GM23248 (cell line): ENCODE measurements around the gene LINGO4. TPM values are rescaled to one million over a fixed set of nuclear protein-coding genes. Genes with fewer than 3 reads are reported as not detected.
A peak's percentile ranks its signal among the peaks of the same experiment; 100 is the strongest.
"Not testable (repeated sequence)": the region's sequence is repeated elsewhere in the genome, so short reads cannot be mapped to it uniquely, and the experiment has no call there.

Source experiments
- DNase-seq: peaks from one replicate; pipeline ENCODE4 v3.0.0-alpha.2; 2015
- H2AFZ ChIP-seq: fragments of 200-600 bp; sonication (generic); 2 replicates; pipeline ENCODE4 v1.6.1; 2016; ENCODE audit warnings: antibody characterized with exemption
- H3F3A ChIP-seq: fragments of 200-600 bp; sonication (generic); 2 replicates; pipeline ENCODE4 v1.6.1; 2016; ENCODE audit warnings: mild to moderate bottlenecking, antibody characterized with exemption, mixed run types; ENCODE audit not compliant: insufficient read depth
- H3K27ac ChIP-seq: fragments of 200-600 bp; sonication (generic); 2 replicates; pipeline ENCODE4 v1.5.1; 2016; ENCODE audit warnings: mild to moderate bottlenecking
- H3K27me3 ChIP-seq: fragments of 200-600 bp; sonication (generic); replicated peaks from 2 replicates; pipeline ENCODE4 v1.6.1; 2016; ENCODE audit warnings: mild to moderate bottlenecking; ENCODE audit not compliant: insufficient read depth
- H3K36me3 ChIP-seq: fragments of 200-600 bp; sonication (generic); 2 replicates; pipeline ENCODE4 v1.6.1; 2016; ENCODE audit warnings: low read depth, mild to moderate bottlenecking
- H3K4me1 ChIP-seq: fragments of 200-600 bp; sonication (generic); 2 replicates; pipeline ENCODE4 v1.6.1; 2016; ENCODE audit warnings: mild to moderate bottlenecking; ENCODE audit not compliant: insufficient read depth
- H3K4me2 ChIP-seq: fragments of 200-600 bp; sonication (generic); one replicate; pipeline ENCODE4 v1.6.1; 2016; ENCODE audit warnings: mild to moderate bottlenecking; ENCODE audit not compliant: unreplicated experiment
- H3K4me3 ChIP-seq: fragments of 200-600 bp; sonication (generic); 2 replicates; pipeline ENCODE4 v1.5.1; 2016; ENCODE audit warnings: mild to moderate bottlenecking
- H3K79me2 ChIP-seq: fragments of 200-600 bp; sonication (generic); 2 replicates; pipeline ENCODE4 v1.6.1; 2016; ENCODE audit warnings: mild to moderate bottlenecking; ENCODE audit not compliant: insufficient read depth
- H3K9ac ChIP-seq: fragments of 200-600 bp; sonication (generic); 2 replicates; pipeline ENCODE4 v1.6.1; 2016; ENCODE audit warnings: mild to moderate bottlenecking
- H3K9me2 ChIP-seq: fragments of 200-600 bp; sonication (generic); 2 replicates; pipeline ENCODE4 v1.6.1; 2016; ENCODE audit warnings: mixed run types, mild to moderate bottlenecking, moderate library complexity; ENCODE audit not compliant: insufficient read depth
- H3K9me3 ChIP-seq: fragments of 200-600 bp; sonication (generic); one replicate; pipeline ENCODE4 v1.6.1; 2017; ENCODE audit warnings: low read depth
- H4K20me1 ChIP-seq: fragments of 200-600 bp; sonication (generic); 2 replicates; pipeline ENCODE4 v1.6.0; 2016; ENCODE audit not compliant: insufficient read depth
- EZH2 ChIP-seq: fragments of 200-600 bp; sonication (generic); IDR thresholded peaks from 2 replicates; pipeline ENCODE4 v1.6.1; 2018; ENCODE audit warnings: antibody characterized with exemption, mild to moderate bottlenecking; ENCODE audit not compliant: insufficient read depth, poor library complexity, severe bottlenecking
- EZH2phosphoT487 ChIP-seq: fragments of 200-600 bp; sonication (generic); IDR thresholded peaks from 2 replicates; pipeline ENCODE4 v1.6.1; 2018; ENCODE audit warnings: antibody characterized with exemption, moderate library complexity, mild to moderate bottlenecking, low read depth; ENCODE audit not compliant: insufficient read depth
- WGBS, 2 experiments: methylation state at CpG; one replicate each; pipeline ENCODE4 v1.1.6; 2015 to 2017; ENCODE audit warnings: low lambda C conversion rate in 2 of 2, low coverage in 1 of 2; ENCODE audit errors: missing lambda C conversion rate in 2 of 2; 5-methylcytosine and 5-hydroxymethylcytosine counted together
- in situ Hi-C: fragments of 300-500 bp; cut with MboI; formaldehyde crosslinking; loops from 2 replicates; pipeline ENCODE4 v1.15.0; 2020
- polyA plus RNA-seq: library from polyadenylated mRNA; unstranded; fragments of >200 nt; fragmentation: Nextera tagmentation; extraction: Ambion mirVana; gene quantifications from 2 replicates; pipeline ENCODE4 v1.2.1, GENCODE V29; 2016
- total RNA-seq: library from RNA; depleted of rRNA; stranded (reverse); fragments of >200 nt; shearing (Covaris generic); gene quantifications from 2 replicates; pipeline ENCODE4 v1.2.3, GENCODE V29; 2014

LINGO4 gene
- total and polyA plus RNA-seq, 2 experiments from 2014 or later = not detected

GRCh38 chr1:151773702-151774101 lies 31.5 kb downstream of the LINGO4 start:
- no peak overlapping the region for H3K27ac ChIP-seq
- TF ChIP-seq EZH2 (no peak), EZH2phosphoT487 (no peak)
- no peaks in the 10 kb centered on the region for H3F3A ChIP-seq
- no peak overlapping the region for H3K9ac ChIP-seq
- no peak overlapping the region for H3K4me2 ChIP-seq
- DNase-seq = peak; percentile 80
- in situ Hi-C loops = no loop called here
- no peaks in the 10 kb centered on the region for H4K20me1 ChIP-seq
- WGBS, 2 experiments = 32 to 45% methylated on average over 5 of the region's 5 CpGs
- H3K4me3 ChIP-seq = no peak overlapping the region
- H3K36me3 ChIP-seq = no peaks in the 10 kb centered on the region
- H3K79me2 ChIP-seq = no peaks in the 10 kb centered on the region
- H3K9me3 ChIP-seq = no peaks in the 10 kb centered on the region
- H3K9me2 ChIP-seq = no peaks in the 10 kb centered on the region; the same call in 1 of the 2 replicates
- no peaks in the 10 kb centered on the region for H3K4me1 ChIP-seq
- H3K27me3 ChIP-seq = no peaks in the 10 kb centered on the region
- H2AFZ ChIP-seq = no peak overlapping the region

- H3K27me3 ChIP-seq, H2AFZ ChIP-seq, H4K20me1 ChIP-seq, H3K9me2 ChIP-seq, H3K4me2 ChIP-seq, H3K9me3 ChIP-seq, H3K4me3 ChIP-seq, H3F3A ChIP-seq, DNase-seq, in situ Hi-C loops, H3K79me2 ChIP-seq, H3K9ac ChIP-seq, H3K36me3 ChIP-seq, H3K27ac ChIP-seq, H3K4me1 ChIP-seq: not testable (repeated sequence)
- 84 to 92% methylated on average over 4 to 33 of the region's 34 CpGs for WGBS, 2 experiments
Observed at GRCh38 chr1:151769270-151769669, 35.9 kb downstream of the LINGO4 start.

GRCh38 chr1:151768351-151769066 lies 36.7 kb downstream of the LINGO4 start:
- in situ Hi-C loops, H3K4me2 ChIP-seq, H3F3A ChIP-seq, H3K4me1 ChIP-seq, H2AFZ ChIP-seq, H4K20me1 ChIP-seq, H3K9ac ChIP-seq, H3K4me3 ChIP-seq, H3K36me3 ChIP-seq, H3K9me3 ChIP-seq, H3K27me3 ChIP-seq, H3K27ac ChIP-seq, H3K9me2 ChIP-seq, DNase-seq: not testable (repeated sequence)
- peaks cover 12% of the 10 kb centered on the region; the same call in 1 of the 2 replicates for H3K79me2 ChIP-seq
- WGBS, 2 experiments = 25 to 41% methylated on average over 3 of the region's 7 CpGs

GRCh38 chr1:151763990-151764389 lies 41.2 kb downstream of the LINGO4 start:
- WGBS, 2 experiments = 65% methylated on average over 10 of the region's 10 CpGs
- peaks cover 18% of the 10 kb centered on the region for H3K79me2 ChIP-seq
- H3K27me3 ChIP-seq = no peaks in the 10 kb centered on the region
- H3K9ac ChIP-seq = peak overlapping the region; percentile 92
- H3K9me2 ChIP-seq = no peaks in the 10 kb centered on the region
- H3K4me3 ChIP-seq = peak overlapping the region; percentile 93
- H3K4me2 ChIP-seq = peak overlapping the region; percentile 98
- peaks cover 10% of the 10 kb centered on the region; the same call in 1 of the 2 replicates for H3K36me3 ChIP-seq
- peak; percentile 20 for DNase-seq
- peaks cover 14% of the 10 kb centered on the region for H3K4me1 ChIP-seq
- in situ Hi-C loops = no loop called here
- peak overlapping the region; percentile 64 for H3K27ac ChIP-seq
- no peak for TF ChIP-seq EZH2phosphoT487
- no peak for TF ChIP-seq EZH2
- no peaks in the 10 kb centered on the region for H4K20me1 ChIP-seq
- H2AFZ ChIP-seq = peak overlapping the region; percentile 99
- peaks cover 25% of the 10 kb centered on the region for H3F3A ChIP-seq
- H3K9me3 ChIP-seq = no peaks in the 10 kb centered on the region
